Measurements from ENCODE around the gene ITIH2.

- no peak for TF ChIP-seq GATA2 (IDR thresholded peaks at IDR 0.05; ENCODE audit: low read depth, low read length)
- no peak for TF ChIP-seq GATA3 (IDR thresholded peaks at IDR 0.05; ENCODE audit: low read depth, low read length)
Observed at GRCh38 chr10:7776777-7777176, 73.7 kb downstream of the ITIH2 start.
